NCI-H510A treated with DMSO at 0.1 percent for 48 hours (cell line): ENCODE results near the gene LDLR.
"Not testable (repeated sequence)": the region's sequence is repeated elsewhere in the genome, so short reads cannot be mapped to it uniquely, and the experiment has no call there.

Source experiments
- DNase-seq: peaks from one replicate; lab custom pipeline; 2025; lab: John Stamatoyannopoulos, UW

LDLR gene

DNA sequence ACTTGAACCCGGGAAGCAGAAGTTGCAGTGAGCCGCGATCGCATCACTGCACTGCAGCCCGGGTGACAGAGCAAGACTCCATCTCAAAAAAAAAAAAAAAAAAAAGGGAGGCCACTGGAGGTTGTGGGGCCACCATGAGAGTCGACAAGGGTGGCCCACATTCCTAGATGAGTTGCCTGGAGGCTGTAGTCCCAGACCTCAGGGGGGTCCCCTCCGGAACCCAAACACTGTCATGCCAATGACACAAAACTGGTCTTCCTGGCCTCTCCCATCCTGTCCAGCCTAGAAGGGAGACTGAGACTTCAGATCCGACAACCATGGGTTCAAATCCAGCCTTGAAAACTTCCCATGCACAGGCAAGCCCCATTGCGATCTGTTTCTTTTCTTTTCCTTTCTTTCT lies 51.6 kb downstream of the LDLR start:
- DNase-seq = no peak

DNA sequence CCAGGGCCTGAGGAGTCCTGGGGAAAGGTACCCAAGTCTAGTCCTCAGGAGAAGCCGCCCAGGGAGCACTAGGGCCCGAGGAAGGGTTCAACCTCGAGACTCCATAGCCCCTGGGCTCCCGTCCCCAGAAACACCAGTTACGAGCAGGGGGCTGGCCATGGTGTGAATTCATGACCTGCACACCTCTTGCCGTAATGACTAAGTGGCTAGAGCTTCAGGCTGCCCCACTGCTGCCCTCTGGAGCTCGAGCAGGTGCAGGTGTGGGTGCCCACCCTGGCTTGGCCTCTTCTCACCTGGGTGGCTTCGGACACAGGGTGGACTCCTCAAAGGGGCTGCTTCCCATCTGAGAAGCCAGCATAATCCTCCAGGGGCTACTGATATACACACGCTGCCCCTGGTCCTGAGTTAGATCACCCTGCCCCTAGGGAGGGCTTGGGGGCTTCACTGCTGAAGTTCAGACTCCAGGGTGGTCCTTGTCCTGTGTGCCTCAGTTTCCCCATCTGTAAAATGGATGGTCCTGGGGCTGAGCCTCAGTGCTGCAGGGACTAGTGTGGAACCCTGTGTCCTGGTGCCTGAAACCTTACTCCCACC lies 52.8 kb downstream of the LDLR start:
- no peak for DNase-seq

DNA sequence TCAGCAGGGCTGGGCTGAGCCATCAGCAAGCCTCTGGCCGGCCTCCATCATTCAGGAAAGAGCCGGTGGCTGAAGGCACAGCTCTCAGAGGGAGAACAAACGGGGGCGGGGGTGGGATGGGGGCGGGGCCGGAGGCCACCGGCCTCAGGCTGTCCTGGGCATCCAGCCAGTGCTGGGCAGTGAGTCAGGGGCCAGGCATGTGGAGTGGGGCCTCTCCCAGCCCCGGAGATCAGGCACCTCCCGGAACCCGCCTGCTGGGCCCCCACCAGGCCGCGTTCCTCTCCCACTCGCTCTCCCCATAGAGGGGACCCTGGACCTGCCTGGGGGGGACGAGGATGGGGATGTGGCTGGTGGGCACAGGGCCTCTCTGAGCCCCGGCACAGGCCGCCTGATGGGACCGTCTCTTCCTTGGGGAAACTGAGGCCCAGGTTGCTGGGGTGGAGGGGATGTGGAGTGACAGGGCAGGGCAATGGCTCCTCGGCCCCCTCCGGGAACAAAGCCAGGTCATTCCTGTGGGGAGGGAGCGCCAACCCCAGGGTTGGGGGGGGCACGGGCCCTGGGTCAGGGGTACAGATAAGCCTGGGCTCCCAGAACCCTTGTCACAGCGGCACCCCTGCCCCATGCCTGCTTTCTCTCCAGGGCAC lies 53.4 kb downstream of the LDLR start:
- DNase-seq = no peak

GRCh38 chr19:11145536-11145924 lies 56.3 kb downstream of the LDLR start:
- no peak for DNase-seq

DNA sequence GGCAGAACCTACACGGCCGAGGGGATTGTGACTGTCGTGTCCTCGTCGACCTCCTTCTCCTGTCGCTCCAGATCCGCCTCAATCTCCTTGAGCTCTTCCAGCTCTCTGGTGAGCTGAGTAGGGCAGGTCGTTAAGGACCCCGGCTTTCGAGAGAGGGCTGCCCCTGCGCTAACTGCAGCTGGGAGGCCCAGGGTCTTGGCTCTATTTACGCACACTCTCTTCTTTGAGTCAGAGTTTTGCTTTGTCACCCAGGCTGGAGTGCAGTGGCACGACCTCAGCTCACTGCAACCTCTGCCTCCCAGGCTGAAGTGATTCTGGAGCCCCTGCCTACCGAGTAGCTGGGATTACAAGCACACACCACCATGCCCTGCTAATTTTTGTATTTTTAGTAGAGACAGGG lies 58.7 kb downstream of the LDLR start:
- no peak for DNase-seq

GRCh38 chr19:11151181-11151580 lies 61.9 kb downstream of the LDLR start:
- no peak for DNase-seq

DNA sequence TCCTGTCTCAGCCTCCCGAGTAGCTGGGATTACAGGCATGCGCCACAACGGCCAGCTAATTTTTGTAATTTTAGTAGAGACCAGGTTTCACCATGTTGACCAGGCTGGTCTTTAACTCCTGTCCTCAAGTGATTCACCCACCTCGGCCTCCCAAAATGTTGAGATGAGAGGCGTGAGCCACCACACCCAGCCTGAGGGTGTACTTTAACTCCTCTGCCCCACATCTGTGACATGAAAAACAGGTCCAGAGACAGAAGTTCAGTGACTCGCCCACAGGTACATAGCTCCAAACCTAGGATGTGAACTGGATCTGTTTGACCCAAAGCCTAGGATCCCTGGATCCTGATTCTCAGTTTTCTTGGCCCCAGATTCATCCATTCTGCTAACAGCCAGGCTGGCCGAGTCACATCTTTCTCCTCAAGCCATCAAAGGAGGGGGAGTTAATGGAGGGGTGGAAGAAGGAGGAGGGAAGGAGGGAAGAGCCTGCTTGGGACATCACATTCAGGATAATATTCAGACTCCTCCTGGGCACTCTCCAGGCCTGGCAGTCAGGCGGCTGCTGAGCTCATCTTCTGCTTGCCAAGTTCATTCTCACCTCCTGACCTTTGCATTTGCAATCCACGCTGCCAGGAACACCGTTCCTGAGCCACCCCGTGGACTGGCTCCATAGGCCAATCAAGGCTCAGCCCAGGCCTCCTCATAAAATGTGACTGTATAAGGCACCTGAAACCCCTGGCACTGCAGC lies 63.2 kb downstream of the LDLR start:
- DNase-seq = no peak

GRCh38 chr19:11154683-11155047 lies 65.4 kb downstream of the LDLR start:
- no peak for DNase-seq

- DNase-seq = peak; percentile 98
These were observed 66.3 kb downstream of the LDLR start, which contains the start of gene SPC24 for GRCh38 chr19:11155373-11156120. TSS of gene SPC24 (minus strand) at chr19:11155782. CDS start at chr19:11155776, 6 bp downstream.

- DNase-seq = peak; percentile 10
These were observed 70.6 kb downstream of the LDLR start for GRCh38 chr19:11159598-11160439.

- not testable (repeated sequence) for DNase-seq
These were observed 71.1 kb downstream of the LDLR start for GRCh38 chr19:11160440-11160768.

GRCh38 chr19:11164296-11164695 lies 75.0 kb downstream of the LDLR start:
- no peak for DNase-seq

- no peak for DNase-seq
These were observed 75.7 kb downstream of the LDLR start for GRCh38 chr19:11164879-11165406.

DNA sequence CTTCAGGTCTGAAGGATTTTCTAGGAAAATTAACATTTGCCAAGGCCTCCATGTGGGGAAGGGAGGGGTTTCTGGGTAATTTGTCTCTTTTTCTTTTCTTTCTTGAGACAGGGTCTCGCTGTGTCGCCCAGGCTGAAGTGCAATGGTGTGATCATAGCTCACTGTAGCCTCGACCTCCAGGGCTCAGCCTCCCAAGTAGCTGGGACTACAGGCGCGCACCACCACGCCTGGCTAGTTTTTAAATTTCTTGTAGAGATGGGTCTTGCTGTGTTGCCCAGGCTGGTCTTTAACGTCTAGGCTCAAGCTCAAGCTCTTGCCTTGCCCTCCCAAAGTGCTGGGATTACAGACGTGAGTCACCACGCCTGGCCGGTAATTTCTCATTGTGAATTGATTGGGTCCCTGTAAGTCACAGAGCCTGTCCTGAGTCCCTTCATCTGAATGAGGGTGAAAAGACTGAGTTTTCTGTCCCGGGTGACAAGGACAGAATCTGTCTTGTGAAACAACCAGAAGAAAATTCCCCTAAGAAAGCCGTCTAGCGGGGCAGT lies 76.3 kb downstream of the LDLR start:
- DNase-seq = no peak

DNA sequence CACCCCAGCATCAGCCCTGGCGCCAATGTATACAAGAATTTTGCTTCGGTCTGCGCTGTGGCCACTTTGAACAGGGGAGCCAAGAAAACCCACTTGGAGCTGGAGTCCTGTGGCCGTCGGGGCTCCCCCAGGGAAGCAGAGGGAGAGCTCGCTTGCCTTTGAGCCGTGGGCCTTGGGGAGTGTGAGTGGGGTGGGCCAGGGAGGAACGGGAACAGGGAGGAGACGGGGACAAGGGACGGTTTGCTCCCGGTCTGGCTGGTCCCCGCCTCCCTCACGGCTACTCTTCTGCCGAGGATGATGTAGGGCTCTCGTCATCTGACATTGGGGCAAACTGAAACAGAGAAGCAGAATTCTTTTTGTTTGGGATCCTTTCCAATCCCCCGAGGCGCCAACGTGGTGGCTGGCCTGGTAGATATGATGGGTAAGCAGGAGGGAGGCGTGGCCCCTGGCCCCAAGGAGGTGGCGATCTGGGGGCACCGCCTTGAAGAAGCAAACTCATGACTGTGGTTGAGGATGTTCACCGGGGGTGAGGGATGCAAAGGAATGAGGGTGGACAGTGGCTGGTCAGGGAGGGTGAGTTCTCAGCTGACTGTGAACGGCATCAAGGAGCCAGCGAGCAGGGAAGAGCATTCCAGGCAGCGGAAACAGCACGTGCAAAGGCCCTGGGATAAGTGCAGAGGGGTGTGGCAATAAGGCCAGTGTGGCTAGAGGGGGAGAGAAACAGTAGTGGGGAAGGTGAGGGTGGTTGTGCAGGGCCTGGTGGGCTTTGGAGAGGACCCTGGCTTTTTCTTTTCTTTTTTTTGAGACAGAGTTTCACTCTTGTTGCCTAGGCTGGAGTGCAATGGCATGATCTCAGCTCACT lies 77.2 kb downstream of the LDLR start:
- no peak for DNase-seq

- no peak for DNase-seq
These were observed 79.3 kb downstream of the LDLR start for GRCh38 chr19:11168568-11168967.

- no peak for DNase-seq
These were observed 80.8 kb downstream of the LDLR start for GRCh38 chr19:11169896-11170678.

DNA sequence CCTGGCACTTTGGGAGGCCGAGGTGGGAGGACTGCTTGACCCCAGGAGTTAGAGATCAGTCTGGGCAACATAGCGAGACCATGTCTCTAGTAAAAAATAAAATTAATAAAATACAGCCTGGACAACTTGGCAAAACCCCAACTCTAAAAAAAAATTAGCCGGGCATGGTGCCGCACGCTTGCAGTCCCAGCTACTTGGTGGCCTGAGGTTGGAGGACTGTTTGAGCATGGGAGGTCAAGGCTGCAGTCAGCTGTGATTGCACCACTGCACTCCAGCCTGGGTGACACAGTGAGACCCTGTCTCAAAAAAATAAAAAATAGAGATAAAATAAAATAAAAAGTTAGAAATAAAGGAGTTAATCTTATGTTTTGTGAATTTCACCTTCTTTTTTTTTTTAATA lies 81.9 kb downstream of the LDLR start:
- DNase-seq = no peak

DNA sequence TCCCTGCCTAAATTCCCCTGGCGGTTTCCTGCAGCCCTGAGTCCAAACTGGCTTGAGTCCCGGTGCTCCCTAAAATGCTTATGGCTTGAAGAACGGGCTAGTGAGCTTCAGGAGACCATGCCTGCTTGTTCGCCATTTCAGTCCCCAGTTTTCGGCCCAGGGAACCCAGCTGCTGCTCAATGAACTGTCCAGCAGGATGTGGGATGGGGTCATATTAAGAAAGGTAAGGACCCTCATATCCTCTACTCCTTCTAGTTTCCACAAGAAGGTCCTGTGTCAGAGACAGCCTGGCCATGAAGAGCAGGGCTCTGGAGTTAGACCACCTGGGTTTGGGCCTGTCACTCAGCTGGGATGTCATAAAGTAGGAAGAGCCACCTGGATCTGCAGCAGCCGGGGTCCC lies 83.3 kb downstream of the LDLR start:
- DNase-seq = no peak
